ENCODE data around the gene KLRB1. TPM values are rescaled to one million over a fixed set of nuclear protein-coding genes. Genes with fewer than 3 reads are reported as not detected.
A peak's percentile ranks its signal among the peaks of the same experiment; 100 is the strongest.
"Not testable (repeated sequence)": the region's sequence is repeated elsewhere in the genome, so short reads cannot be mapped to it uniquely, and the experiment has no call there.

KLRB1 gene
- total RNA-seq, 1 donor = 45.7 TPM

GRCh38 chr12:9634969-9635754 lies 27.4 kb upstream of the KLRB1 start:
- Histone ChIP-seq H3K4me1 (ENCODE audit: insufficient read depth, low read length) (peaks cover 41% of the 10 kb centered on the region), H3K27me3 (ENCODE audit: insufficient read depth, low read length) (no peaks in the 10 kb centered on the region), H3K4me3 (ENCODE audit: low read length) (no peak overlapping the region), H3K9me3 (ENCODE audit: low read depth, low read length) (no peaks in the 10 kb centered on the region)

- H3K4me3 ChIP-seq (ENCODE audit: low read length) = no peak overlapping the region
- no peaks in the 10 kb centered on the region for H3K9me3 ChIP-seq (ENCODE audit: low read depth, low read length)
- H3K27me3 ChIP-seq (ENCODE audit: insufficient read depth, low read length) = no peaks in the 10 kb centered on the region
- H3K4me1 ChIP-seq (ENCODE audit: insufficient read depth, low read length) = peaks cover 41% of the 10 kb centered on the region
Measured at GRCh38 chr12:9634177-9634803, 26.6 kb upstream of the KLRB1 start.

- peaks cover 31% of the 10 kb centered on the region for H3K4me1 ChIP-seq (ENCODE audit: insufficient read depth, low read length)
- no peak overlapping the region for H3K4me3 ChIP-seq (ENCODE audit: low read length)
- no peaks in the 10 kb centered on the region for H3K9me3 ChIP-seq (ENCODE audit: low read depth, low read length)
Measured at GRCh38 chr12:9632766-9633165, 25.1 kb upstream of the KLRB1 start.

GRCh38 chr12:9626821-9627220 lies 19.1 kb upstream of the KLRB1 start:
- Histone ChIP-seq H3K4me3 (ENCODE audit: low read length) (no peak overlapping the region), H3K4me1 (ENCODE audit: insufficient read depth, low read length) (no peaks in the 10 kb centered on the region), H3K27me3 (ENCODE audit: insufficient read depth, low read length) (no peaks in the 10 kb centered on the region), H3K9me3 (ENCODE audit: low read depth, low read length) (no peaks in the 10 kb centered on the region)

More at GRCh38 chr12:9632766-9633165, 25.1 kb upstream of the KLRB1 start:
- H3K27me3 ChIP-seq (ENCODE audit: insufficient read depth, low read length) = no peaks in the 10 kb centered on the region

- Histone ChIP-seq H3K4me3 (ENCODE audit: low read length) (no peak overlapping the region), H3K4me1 (ENCODE audit: insufficient read depth, low read length) (no peaks in the 10 kb centered on the region), H3K9me3 (ENCODE audit: low read depth, low read length) (no peaks in the 10 kb centered on the region), H3K27me3 (ENCODE audit: insufficient read depth, low read length) (no peaks in the 10 kb centered on the region)
Measured at GRCh38 chr12:9626291-9626690, 18.6 kb upstream of the KLRB1 start.

- Histone ChIP-seq H3K9me3 (ENCODE audit: low read depth, low read length) (no peaks in the 10 kb centered on the region), H3K4me3 (ENCODE audit: low read length) (no peak overlapping the region), H3K27me3 (ENCODE audit: insufficient read depth, low read length) (no peaks in the 10 kb centered on the region), H3K4me1 (ENCODE audit: insufficient read depth, low read length) (peaks cover 1% of the 10 kb centered on the region)
Measured at GRCh38 chr12:9625019-9625418, 17.3 kb upstream of the KLRB1 start.

- Histone ChIP-seq H3K4me1 (ENCODE audit: insufficient read depth, low read length) (peaks cover 30% of the 10 kb centered on the region), H3K27me3 (ENCODE audit: insufficient read depth, low read length) (no peaks in the 10 kb centered on the region), H3K9me3 (ENCODE audit: low read depth, low read length) (no peaks in the 10 kb centered on the region), H3K4me3 (ENCODE audit: low read length) (no peak overlapping the region)
Measured at GRCh38 chr12:9619411-9620179, 11.9 kb upstream of the KLRB1 start.

GRCh38 chr12:9618906-9619305 lies 11.2 kb upstream of the KLRB1 start:
- not testable (repeated sequence) for H3K9me3 ChIP-seq (ENCODE audit: low read depth, low read length); H3K27me3 ChIP-seq (ENCODE audit: insufficient read depth, low read length); H3K4me3 ChIP-seq (ENCODE audit: low read length)
- peaks cover 30% of the 10 kb centered on the region for H3K4me1 ChIP-seq (ENCODE audit: insufficient read depth, low read length)

GRCh38 chr12:9617124-9617523 lies 9.4 kb upstream of the KLRB1 start:
- H3K9me3 ChIP-seq (ENCODE audit: low read depth, low read length) = no peaks in the 10 kb centered on the region
- peaks cover 30% of the 10 kb centered on the region for H3K4me1 ChIP-seq (ENCODE audit: insufficient read depth, low read length)
- H3K4me3 ChIP-seq (ENCODE audit: low read length) = no peak overlapping the region
- no peaks in the 10 kb centered on the region for H3K27me3 ChIP-seq (ENCODE audit: insufficient read depth, low read length)

- peaks cover 30% of the 10 kb centered on the region for H3K4me1 ChIP-seq (ENCODE audit: insufficient read depth, low read length)
Measured at GRCh38 chr12:9615420-9616136, 7.9 kb upstream of the KLRB1 start.

GRCh38 chr12:9610606-9611005 lies 2.9 kb upstream of the KLRB1 start:
- H3K4me3 ChIP-seq (ENCODE audit: low read length); H3K9me3 ChIP-seq (ENCODE audit: low read depth, low read length); H3K27me3 ChIP-seq (ENCODE audit: insufficient read depth, low read length); H3K4me1 ChIP-seq (ENCODE audit: insufficient read depth, low read length): not testable (repeated sequence)

More at GRCh38 chr12:9615420-9616136, 7.9 kb upstream of the KLRB1 start:
- H3K9me3 ChIP-seq (ENCODE audit: low read depth, low read length) = no peaks in the 10 kb centered on the region
- H3K4me3 ChIP-seq (ENCODE audit: low read length) = no peak overlapping the region
- no peaks in the 10 kb centered on the region for H3K27me3 ChIP-seq (ENCODE audit: insufficient read depth, low read length)

GRCh38 chr12:9606736-9607372 lies 862 bp downstream of the KLRB1 start:
- Histone ChIP-seq H3K9me3 (ENCODE audit: low read depth, low read length) (no peaks in the 10 kb centered on the region), H3K4me1 (ENCODE audit: insufficient read depth, low read length) (no peaks in the 10 kb centered on the region), H3K4me3 (ENCODE audit: low read length) (peak overlapping the region; percentile 20), H3K27me3 (ENCODE audit: insufficient read depth, low read length) (no peaks in the 10 kb centered on the region)

GRCh38 chr12:9606247-9606646 lies 1.5 kb downstream of the KLRB1 start:
- Histone ChIP-seq H3K9me3 (ENCODE audit: low read depth, low read length) (no peaks in the 10 kb centered on the region), H3K4me3 (ENCODE audit: low read length) (peak overlapping the region; percentile 0), H3K4me1 (ENCODE audit: insufficient read depth, low read length) (no peaks in the 10 kb centered on the region), H3K27me3 (ENCODE audit: insufficient read depth, low read length) (no peaks in the 10 kb centered on the region)

GRCh38 chr12:9605483-9605882 lies 2.2 kb downstream of the KLRB1 start:
- Histone ChIP-seq H3K4me1 (ENCODE audit: insufficient read depth, low read length) (no peaks in the 10 kb centered on the region), H3K27me3 (ENCODE audit: insufficient read depth, low read length) (no peaks in the 10 kb centered on the region), H3K9me3 (ENCODE audit: low read depth, low read length) (no peaks in the 10 kb centered on the region), H3K4me3 (ENCODE audit: low read length) (no peak overlapping the region)
